Heart right ventricle (tissue), 16 donors: ENCODE results near the gene GMPR. TPM values are rescaled to one million over a fixed set of nuclear protein-coding genes. Genes with fewer than 3 reads are reported as not detected.
A peak's percentile ranks its signal among the peaks of the same experiment; 100 is the strongest.

ENCODE experiments used
- ATAC-seq, 8 donors: fragments of 200-7000 bp; cut with Tn5 transposase; one replicate each; pipeline ENCODE4 v1.9.1; 2020; ENCODE audit warnings: mild to moderate bottlenecking in 8 of 8, moderate library complexity in 8 of 8, moderate number of reproducible peaks in 1 of 8
- DNase-seq, 2 donors: peaks; one replicate each; pipeline ENCODE4 v3.0.0-alpha.2; 2020
- H3K27ac ChIP-seq, 10 donors: fragments of 200-600 bp; sonication (generic) in 2 of 10; one replicate each; pipeline versions ENCODE4 v1.5.0 to v1.8.0; 2020 to 2022; ENCODE audit warnings: mild to moderate bottlenecking in 3 of 10
- H3K27me3 ChIP-seq, 7 donors: fragments of 200-600 bp; one replicate each; pipeline ENCODE4 v1.8.0; 2021 to 2022; ENCODE audit warnings: mild to moderate bottlenecking in 2 of 7
- H3K36me3 ChIP-seq, 9 donors: fragments of 200-600 bp; sonication (generic) in 1 of 9; one replicate each; pipeline versions ENCODE4 v1.5.0 to v1.8.0; 2020 to 2022; ENCODE audit warnings: mild to moderate bottlenecking in 2 of 9
- H3K4me1 ChIP-seq, 9 donors: fragments of 200-600 bp; sonication (generic) in 1 of 9; one replicate each; pipeline versions ENCODE4 v1.5.0 to v1.8.0; 2020 to 2022; ENCODE audit warnings: mild to moderate bottlenecking in 4 of 9
- H3K4me3 ChIP-seq, 10 donors: fragments of 200-600 bp; sonication (generic) in 2 of 10; one replicate each; pipeline versions ENCODE4 v1.5.0 to v1.8.0; 2020 to 2022; ENCODE audit warnings: mild to moderate bottlenecking in 7 of 10, moderate library complexity in 2 of 10
- H3K9me3 ChIP-seq, 11 donors: fragments of 200-600 bp in 10 of 11; sonication (generic) in 2 of 11; one replicate each; pipeline versions ENCODE4 v1.5.0 to v1.8.0; 2013 to 2022; ENCODE audit warnings: mild to moderate bottlenecking in 2 of 11, control low read depth in 1 of 11, moderate library complexity in 1 of 11
- WGBS, 2 donors: extraction: QIAGEN DNeasy Blood & Tissue Kit; methylation state at CpG; one replicate each; pipeline ENCODE4 v1.1.7; 2013; ENCODE audit warnings: inconsistent platforms in 1 of 2; 5-methylcytosine and 5-hydroxymethylcytosine counted together
- intact Hi-C, 10 donors: fragments of 100-400 bp; cut with DNase I; formaldehyde crosslinking; loops; one replicate each; pipeline versions ENCODE4 v1.11.1 to v1.14.2; 2022
- polyA plus RNA-seq, 2 donors: library from polyadenylated mRNA; stranded (reverse); fragments of 200-250 nt; gene quantifications; one replicate each; pipeline ENCODE4 v1.2.3, GENCODE V29; 2013
- total RNA-seq, 10 donors: library from RNA; stranded (reverse); fragmentation: NEBNext Ultra II Directional in 3 of 10; extraction: Animal tissue kit (Norgen Biotek cat#: 25700) in 3 of 10; gene quantifications; one replicate each; pipeline versions ENCODE4 v1.2.1 to v1.2.4, GENCODE V29; 2021 to 2023
- TF ChIP-seq, protein P1 (sequence below), 9 donors: fragments of 200-600 bp; sonication (generic) in 2 of 9; IDR thresholded peaks; one replicate each; pipeline versions ENCODE4 v1.5.0 to v1.8.0; 2021 to 2022; ENCODE audit warnings: antibody characterized with exemption in 9 of 9, mild to moderate bottlenecking in 5 of 9, moderate library complexity in 1 of 9
- donor health status: Arrhythmogenic right ventricular cardiomyopathy.
- donor health status: ischemic (EF 13 %, LVEDD 7.1; RV severe dilation, severe dysfunction).
- donor health status: healthy with polysubstance abuse.
- donor health status: DM: no; HTN: yes; CAD: no.
- donor health status: DM: no; HTN: no; CAD: no.
- donor health status: ischemic (EF 25% LVEDD 6.9; RV normal size, moderate dysfunction).
- donor health status: ischemic (EF 25% LVEDD 5.7; RV mildly dilated, moderate dysfunction).
- donor health status: healthy.
- donor health status: DM: yes; HTN: yes; CAD: no.
- donor health status: Ischemic cardiomyopathy.
- donor health status: ischemic (EF 35%, LVEDD 5.7; RV mildly dilated, moderate dysfunction).
- donor health status: nonischemic (EF 11% LVEDD 7.7; RV severe dilation, severe dysfunction).
- donor health status: DM: yes; HTN: yes; CAD: no.
- donor health status: PGD.
- donor health status: ischemic (EF 29% LVEDD 5.4; RV normal size, mild dysfunction).
- donor health status: nonischemic (EF 23%, LVEDD 6.1; RV moderate dilation, normal function).

The GMPR gene
- total and polyA plus RNA-seq, 12 donors: 74.1 to 334 (median 104) TPM

GRCh38 chr6:16316741-16317251 is 78.4 kb downstream of the GMPR start:
- H3K9me3 ChIP-seq: no peaks in the 10 kb centered on the region
- no peak for DNase-seq
- TF ChIP-seq, protein P1, sequence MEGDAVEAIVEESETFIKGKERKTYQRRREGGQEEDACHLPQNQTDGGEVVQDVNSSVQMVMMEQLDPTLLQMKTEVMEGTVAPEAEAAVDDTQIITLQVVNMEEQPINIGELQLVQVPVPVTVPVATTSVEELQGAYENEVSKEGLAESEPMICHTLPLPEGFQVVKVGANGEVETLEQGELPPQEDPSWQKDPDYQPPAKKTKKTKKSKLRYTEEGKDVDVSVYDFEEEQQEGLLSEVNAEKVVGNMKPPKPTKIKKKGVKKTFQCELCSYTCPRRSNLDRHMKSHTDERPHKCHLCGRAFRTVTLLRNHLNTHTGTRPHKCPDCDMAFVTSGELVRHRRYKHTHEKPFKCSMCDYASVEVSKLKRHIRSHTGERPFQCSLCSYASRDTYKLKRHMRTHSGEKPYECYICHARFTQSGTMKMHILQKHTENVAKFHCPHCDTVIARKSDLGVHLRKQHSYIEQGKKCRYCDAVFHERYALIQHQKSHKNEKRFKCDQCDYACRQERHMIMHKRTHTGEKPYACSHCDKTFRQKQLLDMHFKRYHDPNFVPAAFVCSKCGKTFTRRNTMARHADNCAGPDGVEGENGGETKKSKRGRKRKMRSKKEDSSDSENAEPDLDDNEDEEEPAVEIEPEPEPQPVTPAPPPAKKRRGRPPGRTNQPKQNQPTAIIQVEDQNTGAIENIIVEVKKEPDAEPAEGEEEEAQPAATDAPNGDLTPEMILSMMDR (IDR thresholded peaks at IDR 0.05): peak; percentile 61 to 88 (median 81)
- WGBS, 2 donors: 34 to 46% methylated on average over 7 of the region's 7 CpGs
- no peak for ATAC-seq
- no peaks in the 10 kb centered on the region for H3K27me3 ChIP-seq
- intact Hi-C loops: no loop called here
- no peak overlapping the region for H3K4me3 ChIP-seq
- H3K27ac ChIP-seq: peak overlapping the region in 5 of 10 donors; percentile 17 to 93 (median 92)
- no peaks in the 10 kb centered on the region for H3K36me3 ChIP-seq
- H3K4me1 ChIP-seq: peaks cover 18 to 54% (median 40%) of the 10 kb centered on the region in 9 donors

GRCh38 chr6:16318538-16318937 is 80.2 kb downstream of the GMPR start:
- no peaks in the 10 kb centered on the region for H3K9me3 ChIP-seq
- TF ChIP-seq, protein P1 (IDR thresholded peaks at IDR 0.05): no peak
- peak in 1 of 8 donors; percentile 1 for ATAC-seq
- peak overlapping the region in 9 of 10 donors; percentile 18 to 95 (median 89) for H3K27ac ChIP-seq
- H3K36me3 ChIP-seq: no peaks in the 10 kb centered on the region
- no peak overlapping the region for H3K4me3 ChIP-seq
- peaks cover 22 to 71% (median 55%) of the 10 kb centered on the region in 9 donors for H3K4me1 ChIP-seq
- H3K27me3 ChIP-seq: no peaks in the 10 kb centered on the region
- no peak for DNase-seq
- WGBS, 2 donors: 60 to 72% methylated on average over 6 of the region's 6 CpGs
- intact Hi-C loops: no loop called here

GRCh38 chr6:16318953-16319720 is 80.8 kb downstream of the GMPR start:
- ATAC-seq (no peak), DNase-seq (no peak)
- no peaks in the 10 kb centered on the region for H3K27me3 ChIP-seq
- H3K4me1 ChIP-seq: peaks cover 22 to 72% (median 55%) of the 10 kb centered on the region in 9 donors
- no peaks in the 10 kb centered on the region for H3K9me3 ChIP-seq
- TF ChIP-seq, protein P1 (IDR thresholded peaks at IDR 0.05): no peak
- intact Hi-C loops: no loop called here
- peak overlapping the region in 9 of 10 donors; percentile 31 to 95 (median 89) for H3K27ac ChIP-seq
- H3K36me3 ChIP-seq: no peaks in the 10 kb centered on the region
- H3K4me3 ChIP-seq: no peak overlapping the region
- 96 to 98% methylated on average over 8 of the region's 8 CpGs for WGBS, 2 donors

- H3K4me3 ChIP-seq: peak overlapping the region in 7 of 10 donors; percentile 9 to 32 (median 28)
- H3K4me1 ChIP-seq: peaks cover 22 to 78% (median 55%) of the 10 kb centered on the region in 9 donors
- H3K27me3 ChIP-seq: no peaks in the 10 kb centered on the region
- DNase-seq (peak; percentile 58 to 78), ATAC-seq (peak; percentile 66 to 91 (median 86))
- TF ChIP-seq, protein P1 (IDR thresholded peaks at IDR 0.05): no peak
- WGBS, 2 donors: 8 to 10% methylated on average over 16 of the region's 16 CpGs
- no peaks in the 10 kb centered on the region for H3K9me3 ChIP-seq
- peaks cover 0 to 6% (median 0%) of the 10 kb centered on the region in 9 donors for H3K36me3 ChIP-seq
- peak overlapping the region; percentile 63 to 95 (median 89) for H3K27ac ChIP-seq
- intact Hi-C loops: loop anchor here in 3 of 10 donors (5.0 to 10.0 kb wide), 3 partner anchors 78 to 85 kb away; partner anchors contain the start of gene GMPR (in 2 of the 3)
Measured at GRCh38 chr6:16319813-16320532, 81.6 kb downstream of the GMPR start.
